GM18907 (cell line): ENCODE results near the gene PCDH1.
"Not testable (repeated sequence)": the region's sequence is repeated elsewhere in the genome, so short reads cannot be mapped to it uniquely, and the experiment has no call there.

Source experiments
- ATAC-seq: cut with Tn5 transposase; IDR thresholded peaks from one replicate; pipeline ENCODE4 v1.9.1; 2021; ENCODE audit warnings: mild to moderate bottlenecking, moderate library complexity; ENCODE audit not compliant: unreplicated experiment

PCDH1 gene

GRCh38 chr5:141840280-141840812 is 37.9 kb downstream of the PCDH1 start:
- ATAC-seq: no peak

GRCh38 chr5:141839015-141839513 is 39.1 kb downstream of the PCDH1 start:
- no peak for ATAC-seq

GRCh38 chr5:141838326-141839014 is 39.7 kb downstream of the PCDH1 start:
- ATAC-seq: no peak

GRCh38 chr5:141835928-141836670 is 42.1 kb downstream of the PCDH1 start:
- ATAC-seq: no peak

- ATAC-seq: no peak
Observed at GRCh38 chr5:141834331-141834730, 43.9 kb downstream of the PCDH1 start.

GRCh38 chr5:141832131-141832530 is 46.1 kb downstream of the PCDH1 start:
- ATAC-seq: no peak

GRCh38 chr5:141828162-141828561 is 50.0 kb downstream of the PCDH1 start:
- no peak for ATAC-seq

GRCh38 chr5:141826674-141827073 is 51.5 kb downstream of the PCDH1 start:
- no peak for ATAC-seq

GRCh38 chr5:141825791-141826560 is 52.2 kb downstream of the PCDH1 start:
- ATAC-seq: no peak

GRCh38 chr5:141825241-141825671 is 53.0 kb downstream of the PCDH1 start:
- no peak for ATAC-seq

GRCh38 chr5:141824717-141825116 is 53.5 kb downstream of the PCDH1 start:
- ATAC-seq: no peak

- ATAC-seq: no peak
Observed at GRCh38 chr5:141823056-141823455, 55.2 kb downstream of the PCDH1 start.

GRCh38 chr5:141822144-141822543 is 56.1 kb downstream of the PCDH1 start:
- no peak for ATAC-seq

- no peak for ATAC-seq
Observed at GRCh38 chr5:141821430-141821925, 56.7 kb downstream of the PCDH1 start.

- ATAC-seq: not testable (repeated sequence)
Observed at GRCh38 chr5:141820686-141821085, 57.5 kb downstream of the PCDH1 start.

- no peak for ATAC-seq
Observed at GRCh38 chr5:141817631-141818030, 60.6 kb downstream of the PCDH1 start.

- ATAC-seq: no peak
Observed at GRCh38 chr5:141816598-141817399, 61.4 kb downstream of the PCDH1 start.

- no peak for ATAC-seq
Observed at GRCh38 chr5:141815796-141816180, 62.4 kb downstream of the PCDH1 start.

- ATAC-seq: no peak
Observed at GRCh38 chr5:141815051-141815795, 63.0 kb downstream of the PCDH1 start.
